ENCODE data around the gene PERM1.

DNA sequence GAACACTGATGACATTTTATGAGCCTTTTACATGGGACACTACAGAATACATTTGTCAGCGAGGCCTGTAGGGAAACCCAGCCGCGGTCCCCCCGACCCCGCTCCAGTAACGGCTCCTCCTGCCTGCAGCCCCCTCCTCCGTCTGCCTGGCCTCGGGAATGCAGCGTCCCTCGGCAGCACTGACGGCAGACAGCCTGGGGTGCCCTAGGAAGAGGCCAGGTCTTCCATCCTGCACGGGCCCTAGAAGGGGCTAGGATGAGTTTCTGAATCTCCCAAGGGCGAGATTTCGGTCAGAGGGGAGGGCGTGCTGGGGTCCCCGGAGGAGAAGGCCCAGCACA lies 49.8 kb downstream of the PERM1 start:
- TF ChIP-seq, protein P1, sequence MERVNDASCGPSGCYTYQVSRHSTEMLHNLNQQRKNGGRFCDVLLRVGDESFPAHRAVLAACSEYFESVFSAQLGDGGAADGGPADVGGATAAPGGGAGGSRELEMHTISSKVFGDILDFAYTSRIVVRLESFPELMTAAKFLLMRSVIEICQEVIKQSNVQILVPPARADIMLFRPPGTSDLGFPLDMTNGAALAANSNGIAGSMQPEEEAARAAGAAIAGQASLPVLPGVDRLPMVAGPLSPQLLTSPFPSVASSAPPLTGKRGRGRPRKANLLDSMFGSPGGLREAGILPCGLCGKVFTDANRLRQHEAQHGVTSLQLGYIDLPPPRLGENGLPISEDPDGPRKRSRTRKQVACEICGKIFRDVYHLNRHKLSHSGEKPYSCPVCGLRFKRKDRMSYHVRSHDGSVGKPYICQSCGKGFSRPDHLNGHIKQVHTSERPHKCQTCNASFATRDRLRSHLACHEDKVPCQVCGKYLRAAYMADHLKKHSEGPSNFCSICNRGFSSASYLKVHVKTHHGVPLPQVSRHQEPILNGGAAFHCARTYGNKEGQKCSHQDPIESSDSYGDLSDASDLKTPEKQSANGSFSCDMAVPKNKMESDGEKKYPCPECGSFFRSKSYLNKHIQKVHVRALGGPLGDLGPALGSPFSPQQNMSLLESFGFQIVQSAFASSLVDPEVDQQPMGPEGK (CRISPR knock-in tag; IDR thresholded peaks at IDR 0.05; ENCODE audit: borderline replicate concordance), result no peak
- TF ChIP-seq SREBF1 (IDR thresholded peaks at IDR 0.05; ENCODE audit: borderline replicate concordance, low read depth, low read length) (no peak), SAFB (IDR thresholded peaks at IDR 0.05; ENCODE audit: borderline replicate concordance, low read depth, low read length) (no peak)
- TF ChIP-seq, protein P2, sequence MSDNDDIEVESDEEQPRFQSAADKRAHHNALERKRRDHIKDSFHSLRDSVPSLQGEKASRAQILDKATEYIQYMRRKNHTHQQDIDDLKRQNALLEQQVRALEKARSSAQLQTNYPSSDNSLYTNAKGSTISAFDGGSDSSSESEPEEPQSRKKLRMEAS (CRISPR knock-in tag; IDR thresholded peaks at IDR 0.05), result no peak
- TF ChIP-seq, protein P3, sequence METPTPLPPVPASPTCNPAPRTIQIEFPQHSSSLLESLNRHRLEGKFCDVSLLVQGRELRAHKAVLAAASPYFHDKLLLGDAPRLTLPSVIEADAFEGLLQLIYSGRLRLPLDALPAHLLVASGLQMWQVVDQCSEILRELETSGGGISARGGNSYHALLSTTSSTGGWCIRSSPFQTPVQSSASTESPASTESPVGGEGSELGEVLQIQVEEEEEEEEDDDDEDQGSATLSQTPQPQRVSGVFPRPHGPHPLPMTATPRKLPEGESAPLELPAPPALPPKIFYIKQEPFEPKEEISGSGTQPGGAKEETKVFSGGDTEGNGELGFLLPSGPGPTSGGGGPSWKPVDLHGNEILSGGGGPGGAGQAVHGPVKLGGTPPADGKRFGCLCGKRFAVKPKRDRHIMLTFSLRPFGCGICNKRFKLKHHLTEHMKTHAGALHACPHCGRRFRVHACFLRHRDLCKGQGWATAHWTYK (CRISPR knock-in tag; IDR thresholded peaks at IDR 0.05), result no peak

Measured in K562 (cell line).